OCI-LY1 (cell line): ENCODE measurements around the gene AGAP1.

ENCODE experiments used
- EZH2 ChIP-seq: fragments of 200-600 bp; sonication (generic), shearing (Covaris generic); IDR thresholded peaks from 2 replicates; pipeline ENCODE4 v1.8.0; 2017; ENCODE audit warnings: borderline replicate concordance, mixed run types, mild to moderate bottlenecking, antibody characterized with exemption, low read length, moderate library complexity, mixed read lengths
- TF ChIP-seq, protein P1 (sequence below): fragments of 200-600 bp; sonication (generic), shearing (Covaris generic); IDR thresholded peaks from 2 replicates; pipeline ENCODE4 v1.5.1; 2017; ENCODE audit warnings: mild to moderate bottlenecking, antibody characterized with exemption, low read length, moderate library complexity, mixed read lengths

- TF ChIP-seq, protein P1, sequence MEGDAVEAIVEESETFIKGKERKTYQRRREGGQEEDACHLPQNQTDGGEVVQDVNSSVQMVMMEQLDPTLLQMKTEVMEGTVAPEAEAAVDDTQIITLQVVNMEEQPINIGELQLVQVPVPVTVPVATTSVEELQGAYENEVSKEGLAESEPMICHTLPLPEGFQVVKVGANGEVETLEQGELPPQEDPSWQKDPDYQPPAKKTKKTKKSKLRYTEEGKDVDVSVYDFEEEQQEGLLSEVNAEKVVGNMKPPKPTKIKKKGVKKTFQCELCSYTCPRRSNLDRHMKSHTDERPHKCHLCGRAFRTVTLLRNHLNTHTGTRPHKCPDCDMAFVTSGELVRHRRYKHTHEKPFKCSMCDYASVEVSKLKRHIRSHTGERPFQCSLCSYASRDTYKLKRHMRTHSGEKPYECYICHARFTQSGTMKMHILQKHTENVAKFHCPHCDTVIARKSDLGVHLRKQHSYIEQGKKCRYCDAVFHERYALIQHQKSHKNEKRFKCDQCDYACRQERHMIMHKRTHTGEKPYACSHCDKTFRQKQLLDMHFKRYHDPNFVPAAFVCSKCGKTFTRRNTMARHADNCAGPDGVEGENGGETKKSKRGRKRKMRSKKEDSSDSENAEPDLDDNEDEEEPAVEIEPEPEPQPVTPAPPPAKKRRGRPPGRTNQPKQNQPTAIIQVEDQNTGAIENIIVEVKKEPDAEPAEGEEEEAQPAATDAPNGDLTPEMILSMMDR: no peak
- no peak for TF ChIP-seq EZH2
These were observed 82.6 kb downstream of the AGAP1 start for GRCh38 chr2:235576337-235576910.
